ENCODE data around the gene B4GAT1. TPM values are rescaled to one million over a fixed set of nuclear protein-coding genes. Genes with fewer than 3 reads are reported as not detected.

B4GAT1 gene
- total and polyA plus RNA-seq, 9 of the 15 experiments (the other 6 are each of a cell fraction or from before 2014, with no cell fraction given): 0.86 to 9.5 (median 3.8) TPM

- TF ChIP-seq CHD7 (IDR thresholded peaks at IDR 0.05; ENCODE audit: low read depth, low read length) (no peak), RBM39 (optimal IDR thresholded peaks at IDR 0.05; ENCODE audit: low read depth, low read length) (no peak)
These were observed 32.6 kb downstream of the B4GAT1 start (continued) for GRCh38 chr11:66314561-66315497.
